HepG2 (cell line): ENCODE data around the gene TXN2. TPM values are rescaled to one million over a fixed set of nuclear protein-coding genes. Genes with fewer than 3 reads are reported as not detected.

Experiments
- BRF2 ChIP-seq: sonication (generic); formaldehyde crosslinking; IDR thresholded peaks from 2 replicates; pipeline ENCODE4 v1.8.1; 2022; ENCODE audit warnings: mild to moderate bottlenecking, missing genetic modification reagents
- CEBPZ ChIP-seq: IDR thresholded peaks from 2 replicates; pipeline ENCODE4 v1.6.1; 2012; ENCODE audit warnings: low read length, improper control_type of control experiment
- CENPBD1 ChIP-seq: sonication (generic); formaldehyde crosslinking; IDR thresholded peaks from 2 replicates; pipeline ENCODE4 v1.8.0; 2022; ENCODE audit warnings: missing genetic modification reagents, low read depth, mild to moderate bottlenecking, borderline replicate concordance
- CREB3 ChIP-seq: sonication (generic); formaldehyde crosslinking; IDR thresholded peaks from 2 replicates; pipeline ENCODE4 v1.5.0; 2020; ENCODE audit warnings: missing genetic modification reagents
- HNRNPLL ChIP-seq: fragments of 200-400 bp; formaldehyde crosslinking; IDR thresholded peaks from 2 replicates; pipeline ENCODE4 v1.6.1; 2017; ENCODE audit warnings: mild to moderate bottlenecking, low read depth, low read length; ENCODE audit not compliant: poor library complexity, severe bottlenecking
- REST ChIP-seq, 2 experiments: IDR thresholded peaks; 2 replicates each; pipeline ENCODE4 v1.6.1; 2011 to 2012; ENCODE audit warnings: low read length in 2 of 2, borderline replicate concordance in 1 of 2, low read depth in 1 of 2, mild to moderate bottlenecking in 1 of 2, moderate library complexity in 1 of 2
- RFXAP ChIP-seq: sonication (generic); formaldehyde crosslinking; IDR thresholded peaks from 2 replicates; pipeline ENCODE4 v1.4.0; 2020; ENCODE audit warnings: missing genetic modification reagents, borderline replicate concordance
- SAP130 ChIP-seq: IDR thresholded peaks from 2 replicates; pipeline ENCODE4 v1.6.1; 2016; ENCODE audit warnings: low read depth
- SRSF1 ChIP-seq: fragments of 200-400 bp; formaldehyde crosslinking; optimal IDR thresholded peaks from 2 replicates; pipeline ENCODE3; 2017; ENCODE audit warnings: mild to moderate bottlenecking, low read depth, low read length, moderate library complexity
- TARDBP ChIP-seq: sonication (generic); formaldehyde crosslinking; IDR thresholded peaks from 2 replicates; pipeline ENCODE4 v1.8.0; 2022; ENCODE audit warnings: mild to moderate bottlenecking, missing genetic modification reagents
- THAP7 ChIP-seq: sonication (generic); formaldehyde crosslinking; IDR thresholded peaks from 2 replicates; pipeline ENCODE4 v1.8.1; 2023; ENCODE audit warnings: mild to moderate bottlenecking, missing genetic modification reagents
- XRCC5 ChIP-seq: fragments of 200-400 bp; formaldehyde crosslinking; optimal IDR thresholded peaks from 2 replicates; pipeline ENCODE3; 2017; ENCODE audit warnings: mild to moderate bottlenecking, low read length
- ZFP82 ChIP-seq: sonication (generic); formaldehyde crosslinking; IDR thresholded peaks from 2 replicates; pipeline ENCODE4 v1.5.1; 2020; ENCODE audit warnings: mild to moderate bottlenecking, missing genetic modification reagents, borderline replicate concordance
- ZKSCAN1 ChIP-seq: fragments of 150-350 bp; IDR thresholded peaks from 2 replicates; pipeline ENCODE4 v1.6.1; 2014; ENCODE audit warnings: low read length
- ZNF205 ChIP-seq: IDR thresholded peaks from 2 replicates; pipeline ENCODE4 v1.6.1; 2018; ENCODE audit warnings: missing biosample characterization, missing genetic modification reagents
- ZNF3 ChIP-seq: IDR thresholded peaks from 2 replicates; pipeline ENCODE4 v1.7.0; 2017; ENCODE audit warnings: inconsistent platforms
- ZNF558 ChIP-seq: sonication (generic); formaldehyde crosslinking; IDR thresholded peaks from 2 replicates; pipeline ENCODE4 v1.9.0; 2022; ENCODE audit warnings: mild to moderate bottlenecking, missing genetic modification reagents, borderline replicate concordance
- ZNF572 ChIP-seq: sonication (generic); formaldehyde crosslinking; IDR thresholded peaks from 2 replicates; pipeline ENCODE4 v1.5.1; 2020; ENCODE audit warnings: mild to moderate bottlenecking, missing genetic modification reagents
- ZNF878 ChIP-seq: sonication (generic); formaldehyde crosslinking; IDR thresholded peaks from 2 replicates; pipeline ENCODE4 v1.8.1; 2023; ENCODE audit warnings: mild to moderate bottlenecking, missing genetic modification reagents, moderate library complexity
- polyA plus RNA-seq, 8 experiments: library from polyadenylated mRNA; depleted of rRNA in 3 of 8; stranded (reverse) in 7 of 8; unstranded in 1 of 8; fragments of >200 nt; fragmentation: Illumina TruSeq in 4 of 8; extraction: Trizol in 4 of 8; gene quantifications; 2 replicates each; pipeline versions ENCODE4 v1.2.1 to v1.2.3, GENCODE V29; 2011 to 2016; ENCODE audit warnings: low read depth in 4 of 8, missing spikeins in 1 of 8, mixed read lengths in 1 of 8; ENCODE audit not compliant: insufficient read depth in 1 of 8
- total RNA-seq, 5 experiments: library from RNA; depleted of rRNA; stranded (reverse); fragments of >200 nt; fragmentation: Illumina TruSeq; extraction: Trizol; gene quantifications; 2 replicates each; pipeline ENCODE4 v1.2.3, GENCODE V29; 2016; ENCODE audit warnings: low read depth in 1 of 5

TXN2 gene
- total and polyA plus RNA-seq, 2 of the 13 experiments (the other 11 are each of a cell fraction or from before 2014, with no cell fraction given), result 41.4 to 109 TPM

- TF ChIP-seq REST (IDR thresholded peaks at IDR 0.05; ENCODE audit: borderline replicate concordance in 1 of 2, low read depth in 1 of 2, low read length in 2 of 2), result peak in 1 of 2 experiments; percentile 54; a peak in 1 of 4 replicates
- no peak for TF ChIP-seq RFXAP (CRISPR knock-in tag)
- no peak for TF ChIP-seq CENPBD1
- peak; percentile 96 for TF ChIP-seq ZNF205
- TF ChIP-seq SRSF1, result no peak
- TF ChIP-seq CREB3 (CRISPR knock-in tag), result no peak
- no peak; the same call in 1 of the 2 replicates for TF ChIP-seq ZNF558 (CRISPR knock-in tag)
- TF ChIP-seq ZKSCAN1, result no peak
- TF ChIP-seq BRF2 (CRISPR knock-in tag), result no peak
- peak; percentile 88; the same call in 1 of the 2 replicates for TF ChIP-seq TARDBP
- TF ChIP-seq ZNF572, result peak; percentile 30; the same call in 1 of the 2 replicates
- peak; percentile 98 for TF ChIP-seq SAP130
- no peak; the same call in 1 of the 2 replicates for TF ChIP-seq THAP7 (CRISPR knock-in tag)
- no peak for TF ChIP-seq CEBPZ
- peak; percentile 14 for TF ChIP-seq XRCC5
- TF ChIP-seq ZFP82 (CRISPR knock-in tag), result no peak
- no peak; the same call in 1 of the 2 replicates for TF ChIP-seq ZNF878 (CRISPR knock-in tag)
- no peak for TF ChIP-seq ZNF3 (CRISPR knock-in tag)
- TF ChIP-seq HNRNPLL, result no peak
Measured at GRCh38 chr22:36419177-36419911, 62.1 kb downstream of the TXN2 start (continued).
